GM18873 (cell line): ENCODE measurements around the gene TMEM235.

Experiments used
- ATAC-seq: cut with Tn5 transposase; IDR thresholded peaks from one replicate; pipeline ENCODE4 v1.9.1; 2021; ENCODE audit warnings: mild to moderate bottlenecking, moderate library complexity, moderate number of reproducible peaks; ENCODE audit not compliant: unreplicated experiment, low FRiP score

TMEM235 gene

DNA sequence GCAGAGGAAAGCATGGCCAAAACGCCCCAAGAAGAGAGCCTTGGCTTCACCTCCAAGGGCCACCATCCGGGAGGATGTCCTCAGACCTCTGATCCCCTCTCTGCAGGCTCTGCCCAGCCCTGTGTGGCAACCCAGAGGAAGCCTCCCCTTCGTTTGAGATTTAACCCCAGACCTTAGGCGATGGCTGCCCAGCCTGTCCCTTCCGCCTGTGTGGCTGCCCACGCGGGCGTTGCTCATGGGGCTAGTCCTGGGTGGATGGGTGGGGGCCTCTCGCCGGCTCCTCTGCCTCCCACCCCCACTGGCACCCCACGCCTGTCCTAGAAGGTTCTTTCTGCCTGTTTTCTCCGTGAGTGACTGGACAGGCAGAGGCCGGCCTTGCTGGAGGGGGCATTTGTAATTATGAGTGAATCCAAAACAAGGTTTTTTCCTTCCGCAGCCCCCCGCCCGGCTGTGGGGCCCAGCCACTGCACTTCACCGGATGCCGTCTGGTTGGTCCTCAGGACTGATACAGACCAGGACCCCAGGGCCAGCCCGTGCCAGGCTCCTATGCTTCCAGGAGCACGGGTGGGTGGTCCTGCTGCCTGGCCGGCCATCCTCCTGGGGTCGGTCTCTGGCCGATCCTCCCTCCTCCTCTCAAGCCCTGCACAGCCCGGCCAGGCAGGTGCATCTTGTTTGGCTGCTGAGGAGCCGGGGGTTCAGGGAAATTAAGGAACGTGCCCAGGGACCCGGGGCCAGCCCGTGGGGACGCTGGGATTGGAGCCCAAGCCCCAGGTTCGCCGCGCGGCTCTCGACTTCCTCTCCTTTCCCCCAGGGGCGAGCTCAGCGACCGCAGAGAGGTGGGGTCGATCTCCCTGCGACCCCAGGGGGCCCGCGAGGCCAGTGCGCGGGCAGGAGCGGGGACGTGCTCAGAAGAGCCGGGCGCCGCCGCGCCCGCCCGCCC is at the start of gene TMEM235:
TSS of gene TMEM235 (plus strand) at position 636 of the 940 bp plus-strand sequence. CDS start 393 bp downstream, outside the sequence.
- ATAC-seq: no peak

DNA sequence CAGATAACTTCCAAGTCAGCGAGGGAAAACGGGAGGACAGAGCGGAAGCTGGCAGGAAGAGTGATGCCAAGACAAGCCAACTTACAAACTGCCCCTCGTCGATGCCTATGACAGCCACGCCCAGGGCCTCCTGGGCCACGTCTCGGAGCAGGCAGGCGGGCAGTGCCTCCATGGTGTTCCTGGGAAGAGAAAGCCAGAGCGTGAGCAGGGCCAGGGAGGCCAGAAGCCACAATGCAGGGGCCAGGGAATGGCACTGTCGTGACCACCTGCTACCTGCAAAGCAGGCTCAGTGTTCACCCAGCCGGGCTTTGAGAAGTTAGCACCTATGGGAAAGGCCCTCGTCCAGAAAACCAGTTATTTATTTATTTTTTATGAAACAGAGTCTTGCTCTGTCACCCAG is 48.9 kb upstream of the TMEM235 start:
- no peak for ATAC-seq

DNA sequence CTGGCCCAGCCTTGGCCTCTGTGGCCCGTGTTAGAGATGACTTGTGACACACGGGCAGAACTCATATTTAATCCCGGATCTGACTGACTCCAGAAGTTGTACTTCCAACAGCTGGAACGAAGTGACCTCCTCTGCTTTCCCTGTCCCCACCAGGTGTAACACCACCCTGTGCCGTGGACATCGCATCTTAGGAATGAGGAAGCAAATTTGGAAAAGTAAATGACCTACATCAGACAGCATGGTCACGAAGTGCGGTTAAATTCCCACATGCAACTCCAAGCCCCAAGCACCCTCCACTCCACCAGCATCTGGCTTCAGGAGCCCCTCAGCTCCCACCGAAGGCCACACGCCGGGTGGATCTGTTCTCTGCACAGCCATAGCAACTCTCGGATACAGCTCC is 47.5 kb upstream of the TMEM235 start:
- no peak for ATAC-seq

DNA sequence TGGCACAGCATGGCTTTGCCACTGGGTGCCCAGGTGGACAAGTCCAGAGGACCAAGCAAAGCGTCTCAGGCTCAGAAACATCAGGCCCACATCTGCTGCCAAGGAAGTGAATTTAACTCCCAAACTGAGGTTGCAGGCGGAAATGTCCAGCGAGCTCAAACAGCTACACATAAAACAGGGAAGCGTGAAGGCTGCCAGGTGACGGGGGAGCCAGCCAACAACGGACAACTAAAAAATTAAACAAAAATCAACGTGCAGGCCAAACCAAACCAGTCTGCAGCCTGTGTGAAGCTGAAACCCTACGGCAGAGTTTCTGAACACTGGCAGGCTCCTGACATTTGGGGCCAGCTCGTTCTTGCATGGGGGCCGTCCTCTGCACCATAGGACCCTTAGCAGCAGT is 47.1 kb upstream of the TMEM235 start:
- ATAC-seq: no peak

GRCh38 chr17:78184868-78185267 is 46.6 kb upstream of the TMEM235 start:
- ATAC-seq: no peak

DNA sequence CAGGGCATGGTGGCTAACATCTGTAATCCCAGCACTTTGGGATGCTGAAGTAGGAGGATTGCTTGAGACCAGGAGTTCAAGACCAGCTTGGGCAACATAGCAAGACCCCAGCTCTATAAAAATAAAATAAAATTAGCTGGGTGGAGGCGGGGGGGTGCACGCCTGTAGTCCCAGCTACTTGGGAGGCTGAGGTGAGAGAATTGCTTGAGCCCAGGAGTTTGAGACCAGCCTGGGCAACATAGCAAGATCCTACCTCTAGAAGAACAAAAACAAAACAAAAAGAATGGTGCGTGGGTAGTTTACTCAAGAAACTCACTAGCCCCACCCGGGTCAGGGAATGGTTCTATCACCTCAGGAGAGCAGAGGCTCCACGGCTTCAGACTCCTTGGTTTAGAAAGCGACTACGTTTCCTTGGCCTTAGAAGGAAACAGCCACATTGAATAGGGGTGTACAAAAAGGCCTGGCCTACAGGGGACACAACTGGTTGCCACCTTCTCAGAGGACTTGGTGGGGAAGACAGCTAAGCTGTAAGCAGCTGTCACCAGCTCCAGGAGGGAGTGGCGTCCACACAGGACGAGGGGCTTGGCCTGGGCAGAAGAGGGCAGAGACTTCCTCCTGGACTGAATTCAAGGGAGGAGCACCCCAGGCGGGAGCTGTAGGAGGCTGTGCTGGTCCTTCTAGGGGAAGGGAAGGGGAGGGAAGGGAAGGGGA is 45.3 kb upstream of the TMEM235 start:
- no peak for ATAC-seq

DNA sequence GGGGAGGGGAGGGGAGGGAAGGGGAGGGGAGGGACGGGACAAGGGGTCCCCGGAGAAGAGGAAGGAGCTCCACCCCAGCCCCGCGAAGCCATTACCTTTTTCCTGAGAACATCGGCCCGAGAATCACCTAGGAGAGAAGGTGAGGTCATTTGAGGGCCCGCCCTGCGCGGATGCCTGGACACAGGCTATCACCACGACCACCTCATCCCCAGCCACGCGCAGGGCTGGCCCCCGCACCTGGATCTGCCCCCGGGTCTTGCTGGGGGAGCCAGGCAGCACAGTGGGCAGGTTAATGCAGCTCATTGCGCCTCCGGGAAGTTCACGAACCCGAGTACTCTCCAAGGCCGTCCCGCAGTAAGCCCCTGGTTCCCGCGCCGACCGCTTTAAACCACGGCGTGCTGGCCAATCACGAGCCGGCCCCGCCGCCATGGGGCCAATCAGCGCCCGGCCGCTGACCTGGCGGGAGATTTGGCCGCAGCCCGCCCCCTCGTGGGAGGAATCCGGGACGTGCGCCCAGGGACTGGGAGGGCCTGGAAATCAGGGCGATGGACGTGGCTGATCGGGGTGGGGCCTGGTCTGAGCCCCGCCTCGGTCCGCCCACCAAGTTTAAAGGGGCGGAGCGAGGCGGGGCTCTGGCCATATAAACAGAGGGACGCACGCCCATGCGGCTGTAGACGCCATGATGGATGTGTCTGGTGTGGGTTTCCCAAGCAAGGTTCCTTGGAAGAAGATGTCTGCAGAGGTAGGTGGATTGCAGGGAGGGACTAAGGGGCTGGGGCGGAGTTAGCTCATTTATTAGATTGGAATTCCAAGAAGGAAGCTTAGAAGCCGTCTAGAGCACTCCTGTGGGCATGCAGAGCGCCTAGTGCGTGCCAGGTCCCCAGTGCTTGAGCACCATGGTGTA is 44.5 kb upstream of the TMEM235 start, which contains the start of the genes AFMID and TK1:
TSS of gene AFMID (plus strand) at position 671 of the 904 bp plus-strand sequence. CDS start at position 680, 9 bp downstream.
TSS of gene TK1 (minus strand) at position 361 of the 904 bp plus-strand sequence. CDS start at position 303, 58 bp downstream.
- peak; percentile 79 for ATAC-seq

- no peak for ATAC-seq
Measured at GRCh38 chr17:78196716-78197115, 34.7 kb upstream of the TMEM235 start.

- ATAC-seq: no peak
Measured at GRCh38 chr17:78197147-78197832, 34.1 kb upstream of the TMEM235 start.

GRCh38 chr17:78200451-78200850 is 31.0 kb upstream of the TMEM235 start:
- ATAC-seq: no peak

GRCh38 chr17:78202666-78203065 is 28.8 kb upstream of the TMEM235 start:
- ATAC-seq: no peak

- ATAC-seq: no peak
Measured at GRCh38 chr17:78204387-78205123, 26.9 kb upstream of the TMEM235 start.

DNA sequence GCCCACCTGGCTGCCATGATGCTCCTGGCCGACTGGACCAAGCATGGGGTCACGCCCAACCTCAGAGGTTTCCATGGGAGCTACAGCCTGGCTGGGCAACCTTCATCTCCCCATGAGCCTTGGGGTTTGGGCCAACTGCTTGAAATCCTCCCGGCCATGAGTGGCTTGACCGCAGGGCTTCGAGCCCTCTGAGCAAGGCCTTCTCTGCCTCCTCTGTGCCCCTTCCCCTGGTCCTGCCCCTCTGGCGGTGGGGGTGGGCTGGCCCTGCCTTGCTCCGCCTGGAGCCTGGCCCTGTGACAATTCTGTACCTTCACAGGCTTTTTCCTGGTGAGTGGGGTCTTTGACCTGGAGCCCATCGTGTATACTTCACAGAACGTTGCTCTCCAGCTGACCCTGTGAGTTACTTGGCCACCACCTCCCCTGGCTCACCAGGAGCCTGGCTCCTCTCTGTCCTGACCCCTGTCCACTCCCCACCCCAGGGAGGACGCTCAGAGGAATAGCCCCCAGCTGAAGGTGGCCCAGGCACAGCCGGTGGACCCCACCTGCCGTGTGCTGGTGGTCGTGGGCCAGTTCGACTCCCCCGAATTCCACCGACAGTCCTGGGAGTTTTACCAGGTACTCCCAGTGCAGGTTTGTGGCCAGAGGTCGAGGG is 26.2 kb upstream of the TMEM235 start:
- ATAC-seq: no peak

DNA sequence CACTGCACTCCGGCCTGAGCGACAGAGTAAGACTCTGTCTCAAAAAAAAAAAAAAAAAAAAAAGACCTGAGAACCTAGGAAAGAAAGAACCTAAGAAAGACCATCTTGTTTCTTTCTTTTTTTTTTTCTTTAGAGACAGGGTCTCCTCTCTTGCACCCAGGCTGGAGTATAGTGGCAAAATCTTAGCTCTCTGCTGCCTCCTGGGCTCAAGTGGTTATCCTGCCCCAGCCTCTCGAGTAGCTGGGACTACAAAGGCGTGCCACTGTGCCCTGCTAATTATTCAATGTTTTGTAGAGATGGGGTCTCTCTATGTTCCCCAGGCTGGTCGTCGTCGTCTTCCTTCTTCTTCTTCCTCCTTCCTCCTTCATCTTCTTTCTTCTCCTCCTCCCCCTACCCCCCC is 25.1 kb upstream of the TMEM235 start:
- ATAC-seq: no peak

DNA sequence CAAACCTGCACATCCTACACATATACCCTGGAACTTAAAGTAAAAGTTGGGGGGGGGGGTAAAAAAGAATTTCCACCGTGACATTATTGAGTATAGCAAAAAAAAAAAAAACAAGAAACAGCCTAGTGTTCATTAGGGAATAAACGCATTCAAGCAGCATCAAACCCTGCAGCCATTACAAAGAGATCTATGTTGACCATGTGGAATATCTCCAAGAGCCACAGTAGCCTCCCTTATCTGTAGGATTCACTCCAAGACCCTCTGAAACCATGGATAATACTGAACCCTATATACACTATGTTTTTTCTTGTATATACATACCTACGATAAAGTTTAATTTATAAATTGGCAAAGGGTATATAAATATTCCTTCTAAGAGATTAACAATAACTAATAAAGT is 22.9 kb upstream of the TMEM235 start:
- no peak for ATAC-seq

DNA sequence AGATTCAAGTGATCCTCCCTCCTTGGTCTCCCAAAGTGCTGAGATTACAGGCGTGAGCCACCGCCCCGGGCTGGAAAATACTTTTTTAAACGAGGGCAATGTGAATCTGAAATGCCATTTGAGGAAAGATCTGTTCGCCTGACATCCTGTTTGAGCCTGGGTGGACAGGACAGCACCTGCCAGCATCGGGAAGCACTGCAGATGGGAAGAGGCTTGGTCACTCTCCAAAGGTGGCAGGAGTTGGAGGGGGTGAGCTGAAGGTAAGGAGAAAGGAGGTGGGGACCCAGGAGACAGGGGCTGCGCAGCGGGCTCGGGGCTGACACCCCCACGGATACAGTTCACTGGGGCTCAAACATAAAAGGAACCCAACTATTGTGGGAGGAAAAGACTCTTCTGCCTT is 21.3 kb upstream of the TMEM235 start:
- ATAC-seq: no peak

DNA sequence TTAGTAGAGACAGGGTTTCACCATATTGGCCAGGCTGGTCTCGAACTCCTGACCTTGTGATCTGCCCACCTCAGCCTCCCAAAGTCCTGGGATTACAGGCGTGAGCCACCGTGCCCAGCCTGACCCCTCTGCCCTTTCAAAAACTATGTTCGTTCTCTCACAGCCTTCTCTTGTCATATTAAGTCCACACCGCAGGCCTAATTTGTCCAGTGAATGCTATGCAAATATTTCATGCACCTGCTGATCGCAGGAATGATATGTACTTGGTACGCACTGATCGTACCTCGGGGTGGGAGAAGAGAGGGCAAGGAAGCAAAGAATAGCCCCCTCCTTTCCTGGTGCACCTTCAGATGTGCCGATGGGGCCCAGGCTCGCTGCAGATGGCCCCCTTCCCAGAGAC is 20.4 kb upstream of the TMEM235 start:
- ATAC-seq: no peak

- no peak for ATAC-seq
Measured at GRCh38 chr17:78214016-78214705, 17.3 kb upstream of the TMEM235 start, which contains the start of gene BIRC5. Gene BIRC5 (plus strand): TSS chr17:78214253. CDS start chr17:78214317, 64 bp downstream.
